HL-60 (cell line): ENCODE data around the gene ACTA2.

Experiments
- DNase-seq, 2 experiments: peaks; one replicate each; pipeline ENCODE4 v3.0.0-alpha.2; 2010 to 2020; ENCODE audit warnings: low read depth in 1 of 2, low spot score in 1 of 2
- H3K27ac ChIP-seq: fragments of 250-450 bp; sonication (Bioruptor Pico); replicated peaks from 2 replicates; pipeline ENCODE4 v1.5.1; 2020; ENCODE audit warnings: mild to moderate bottlenecking, moderate library complexity
- H3K27me3 ChIP-seq: fragments of 250-450 bp; sonication (Bioruptor Pico); 2 replicates; pipeline ENCODE4 v1.5.1; 2021; ENCODE audit warnings: mild to moderate bottlenecking, moderate library complexity; ENCODE audit not compliant: insufficient read depth, poor library complexity, severe bottlenecking
- H3K4me3 ChIP-seq: replicated peaks from 2 replicates; pipeline ENCODE4 v1.5.1; 2011; ENCODE audit warnings: mild to moderate bottlenecking, control low read depth, low read length; ENCODE audit not compliant: insufficient read depth
- GABPA ChIP-seq: IDR thresholded peaks from 2 replicates; pipeline ENCODE4 v1.6.1; 2012; ENCODE audit warnings: low read depth
- POLR2AphosphoS5 ChIP-seq: IDR thresholded peaks from 2 replicates; pipeline ENCODE4 v1.6.1; 2012; ENCODE audit warnings: low read depth
- SPI1 ChIP-seq: IDR thresholded peaks from 2 replicates; pipeline ENCODE4 v1.6.1; 2012; ENCODE audit warnings: low read depth, mild to moderate bottlenecking, borderline replicate concordance
- TF ChIP-seq, protein P1 (sequence below): IDR thresholded peaks from one replicate; pipeline ENCODE4 v1.5.1; 2011; ENCODE audit warnings: low read length, control low read depth, inconsistent platforms; ENCODE audit not compliant: insufficient read depth
- TF ChIP-seq, protein P2 (sequence below): IDR thresholded peaks from 2 replicates; pipeline ENCODE4 v1.6.1; 2012; ENCODE audit warnings: low read depth; ENCODE audit not compliant: insufficient replicate concordance

The ACTA2 gene

DNA sequence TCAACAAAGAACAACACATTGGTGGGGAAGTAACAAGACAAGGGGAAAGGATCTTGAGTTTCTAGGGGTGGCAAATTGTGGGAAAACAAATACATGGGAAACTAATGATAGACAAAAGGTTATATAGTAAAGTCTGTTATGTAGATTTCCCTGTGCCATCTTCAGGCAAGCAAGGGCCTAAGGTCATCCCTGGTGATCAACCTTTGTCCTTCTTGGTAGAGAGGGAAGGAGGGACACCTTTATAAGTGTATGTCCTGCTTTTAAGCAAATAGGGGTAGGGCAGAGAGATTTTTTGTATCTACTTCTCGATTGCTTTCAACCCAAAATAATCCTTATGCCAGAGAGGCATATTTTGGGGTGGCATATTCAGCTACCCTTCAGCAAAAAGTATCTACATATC lies 11.8 kb upstream of the ACTA2 start:
- no peak overlapping the region for H3K4me3 ChIP-seq
- DNase-seq = no peak
- TF ChIP-seq, protein P1, sequence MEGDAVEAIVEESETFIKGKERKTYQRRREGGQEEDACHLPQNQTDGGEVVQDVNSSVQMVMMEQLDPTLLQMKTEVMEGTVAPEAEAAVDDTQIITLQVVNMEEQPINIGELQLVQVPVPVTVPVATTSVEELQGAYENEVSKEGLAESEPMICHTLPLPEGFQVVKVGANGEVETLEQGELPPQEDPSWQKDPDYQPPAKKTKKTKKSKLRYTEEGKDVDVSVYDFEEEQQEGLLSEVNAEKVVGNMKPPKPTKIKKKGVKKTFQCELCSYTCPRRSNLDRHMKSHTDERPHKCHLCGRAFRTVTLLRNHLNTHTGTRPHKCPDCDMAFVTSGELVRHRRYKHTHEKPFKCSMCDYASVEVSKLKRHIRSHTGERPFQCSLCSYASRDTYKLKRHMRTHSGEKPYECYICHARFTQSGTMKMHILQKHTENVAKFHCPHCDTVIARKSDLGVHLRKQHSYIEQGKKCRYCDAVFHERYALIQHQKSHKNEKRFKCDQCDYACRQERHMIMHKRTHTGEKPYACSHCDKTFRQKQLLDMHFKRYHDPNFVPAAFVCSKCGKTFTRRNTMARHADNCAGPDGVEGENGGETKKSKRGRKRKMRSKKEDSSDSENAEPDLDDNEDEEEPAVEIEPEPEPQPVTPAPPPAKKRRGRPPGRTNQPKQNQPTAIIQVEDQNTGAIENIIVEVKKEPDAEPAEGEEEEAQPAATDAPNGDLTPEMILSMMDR = no peak
- TF ChIP-seq, protein P2, sequence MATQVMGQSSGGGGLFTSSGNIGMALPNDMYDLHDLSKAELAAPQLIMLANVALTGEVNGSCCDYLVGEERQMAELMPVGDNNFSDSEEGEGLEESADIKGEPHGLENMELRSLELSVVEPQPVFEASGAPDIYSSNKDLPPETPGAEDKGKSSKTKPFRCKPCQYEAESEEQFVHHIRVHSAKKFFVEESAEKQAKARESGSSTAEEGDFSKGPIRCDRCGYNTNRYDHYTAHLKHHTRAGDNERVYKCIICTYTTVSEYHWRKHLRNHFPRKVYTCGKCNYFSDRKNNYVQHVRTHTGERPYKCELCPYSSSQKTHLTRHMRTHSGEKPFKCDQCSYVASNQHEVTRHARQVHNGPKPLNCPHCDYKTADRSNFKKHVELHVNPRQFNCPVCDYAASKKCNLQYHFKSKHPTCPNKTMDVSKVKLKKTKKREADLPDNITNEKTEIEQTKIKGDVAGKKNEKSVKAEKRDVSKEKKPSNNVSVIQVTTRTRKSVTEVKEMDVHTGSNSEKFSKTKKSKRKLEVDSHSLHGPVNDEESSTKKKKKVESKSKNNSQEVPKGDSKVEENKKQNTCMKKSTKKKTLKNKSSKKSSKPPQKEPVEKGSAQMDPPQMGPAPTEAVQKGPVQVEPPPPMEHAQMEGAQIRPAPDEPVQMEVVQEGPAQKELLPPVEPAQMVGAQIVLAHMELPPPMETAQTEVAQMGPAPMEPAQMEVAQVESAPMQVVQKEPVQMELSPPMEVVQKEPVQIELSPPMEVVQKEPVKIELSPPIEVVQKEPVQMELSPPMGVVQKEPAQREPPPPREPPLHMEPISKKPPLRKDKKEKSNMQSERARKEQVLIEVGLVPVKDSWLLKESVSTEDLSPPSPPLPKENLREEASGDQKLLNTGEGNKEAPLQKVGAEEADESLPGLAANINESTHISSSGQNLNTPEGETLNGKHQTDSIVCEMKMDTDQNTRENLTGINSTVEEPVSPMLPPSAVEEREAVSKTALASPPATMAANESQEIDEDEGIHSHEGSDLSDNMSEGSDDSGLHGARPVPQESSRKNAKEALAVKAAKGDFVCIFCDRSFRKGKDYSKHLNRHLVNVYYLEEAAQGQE = no peak
- TF ChIP-seq POLR2AphosphoS5 = no peak
- H3K27me3 ChIP-seq = no peaks in the 10 kb centered on the region
- H3K27ac ChIP-seq = no peak overlapping the region

DNA sequence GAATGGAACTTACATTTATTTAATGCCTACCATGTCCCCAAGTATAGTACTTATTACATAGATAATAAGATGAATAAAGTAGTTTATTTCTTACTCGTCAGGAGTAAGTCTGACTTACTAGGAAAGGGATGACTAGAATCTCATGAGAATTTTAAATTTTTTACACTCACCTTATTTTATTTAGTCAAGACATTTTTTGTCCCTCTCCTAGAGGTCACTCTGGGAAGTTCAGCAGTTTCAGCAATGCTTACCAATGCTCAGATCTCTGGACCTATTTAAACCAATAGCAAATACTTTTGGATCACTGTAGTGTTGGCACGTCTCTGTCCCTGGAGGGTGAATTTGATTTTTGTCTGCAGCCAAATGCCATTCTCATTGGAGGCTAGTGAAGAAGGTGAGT lies 10.7 kb upstream of the ACTA2 start:
- no peak for TF ChIP-seq SPI1
- no peak for TF ChIP-seq POLR2AphosphoS5
- TF ChIP-seq GABPA = no peak
- TF ChIP-seq, protein P1 = no peak
- TF ChIP-seq, protein P2 = no peak
- H3K27ac ChIP-seq = no peak overlapping the region
- H3K27me3 ChIP-seq = no peaks in the 10 kb centered on the region
- DNase-seq = no peak
- H3K4me3 ChIP-seq = no peak overlapping the region

DNA sequence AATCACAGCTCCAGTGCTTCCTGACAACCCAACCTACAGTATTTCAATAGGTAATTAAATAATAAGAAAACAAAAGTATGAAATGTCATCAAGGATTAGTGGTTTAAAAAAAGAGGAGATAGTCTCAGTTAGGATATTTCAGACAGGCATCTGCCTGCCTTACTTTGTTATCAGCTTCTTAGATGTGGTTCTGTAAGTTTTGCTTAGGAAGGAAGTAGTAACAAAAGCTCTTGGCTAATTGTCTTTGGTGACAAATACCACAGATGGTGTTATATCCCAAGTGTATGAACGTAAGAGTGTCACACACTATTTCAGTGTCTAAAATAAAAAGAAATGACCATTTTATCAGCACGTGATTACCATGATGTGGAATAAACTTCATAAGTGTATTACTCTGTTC lies 9.8 kb upstream of the ACTA2 start:
- Histone ChIP-seq H3K4me3 (no peak overlapping the region), H3K27ac (no peak overlapping the region), H3K27me3 (no peaks in the 10 kb centered on the region)
- TF ChIP-seq, protein P2 = no peak
- TF ChIP-seq, protein P1 = no peak
- TF ChIP-seq SPI1 (no peak), POLR2AphosphoS5 (no peak), GABPA (no peak)
- no peak for DNase-seq
